Adipose tissue (tissue), 3 donors: ENCODE data around the gene LAMP1. TPM values are rescaled to one million over a fixed set of nuclear protein-coding genes. Genes with fewer than 3 reads are reported as not detected.
"Not testable (repeated sequence)": the region's sequence is repeated elsewhere in the genome, so short reads cannot be mapped to it uniquely, and the experiment has no call there.

Source experiments
- H3K27ac ChIP-seq: one replicate; pipeline ENCODE4 v1.5.1; 2013; ENCODE audit warnings: low read depth, low read length
- WGBS, 3 donors: extraction: QIAGEN DNeasy Blood & Tissue Kit; methylation state at CpG; one replicate each; pipeline ENCODE4 v1.1.7; 2013; 5-methylcytosine and 5-hydroxymethylcytosine counted together
- polyA plus RNA-seq, 3 donors: library from polyadenylated mRNA; stranded (reverse); fragments of 200-250 nt; gene quantifications; one replicate each; pipeline ENCODE4 v1.2.3, GENCODE V29; 2013
- donor health status: healthy with polysubstance abuse.
- donor health status: Bipolar disorder and iron deficiency.
- donor health status: healthy.

The LAMP1 gene
- polyA plus RNA-seq, 3 donors = 46.6 to 101 (median 66.7) TPM

DNA sequence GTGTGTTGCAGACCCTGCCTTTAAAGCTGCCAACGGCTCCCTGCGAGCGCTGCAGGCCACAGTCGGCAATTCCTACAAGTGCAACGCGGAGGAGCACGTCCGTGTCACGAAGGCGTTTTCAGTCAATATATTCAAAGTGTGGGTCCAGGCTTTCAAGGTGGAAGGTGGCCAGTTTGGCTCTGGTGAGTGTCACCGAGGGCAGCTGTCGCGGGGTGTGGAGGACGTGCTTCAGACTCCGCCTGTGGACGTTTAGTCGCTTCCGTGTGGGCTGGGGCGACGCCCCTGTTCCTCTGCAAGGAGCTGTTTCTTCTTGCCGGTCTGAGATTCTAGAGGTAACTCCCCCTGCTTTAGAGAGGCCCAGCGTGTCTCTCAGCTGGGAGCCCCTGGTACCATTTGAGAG, 24.5 kb downstream of the LAMP1 start:
- no peak overlapping the region for H3K27ac ChIP-seq
- WGBS, 3 donors = 86 to 90% (median 86%) methylated on average over 22 of the region's 22 CpGs

DNA sequence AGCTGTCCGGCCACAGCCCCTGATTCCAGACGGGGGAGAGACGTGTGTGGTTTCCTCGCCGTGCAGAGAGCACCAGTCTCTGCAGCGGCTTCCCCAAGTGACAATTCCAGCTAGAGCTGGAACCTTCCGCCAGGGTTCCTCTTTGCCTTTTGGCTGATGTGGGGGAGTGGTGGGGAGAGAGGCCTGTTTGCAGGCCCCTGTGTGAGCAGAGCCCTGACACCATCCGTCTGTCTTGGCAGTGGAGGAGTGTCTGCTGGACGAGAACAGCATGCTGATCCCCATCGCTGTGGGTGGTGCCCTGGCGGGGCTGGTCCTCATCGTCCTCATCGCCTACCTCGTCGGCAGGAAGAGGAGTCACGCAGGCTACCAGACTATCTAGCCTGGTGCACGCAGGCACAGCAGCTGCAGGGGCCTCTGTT, 25.0 kb downstream of the LAMP1 start:
- no peak overlapping the region for H3K27ac ChIP-seq
- WGBS, 3 donors = 84 to 86% (median 84%) methylated on average over 17 of the region's 17 CpGs

DNA sequence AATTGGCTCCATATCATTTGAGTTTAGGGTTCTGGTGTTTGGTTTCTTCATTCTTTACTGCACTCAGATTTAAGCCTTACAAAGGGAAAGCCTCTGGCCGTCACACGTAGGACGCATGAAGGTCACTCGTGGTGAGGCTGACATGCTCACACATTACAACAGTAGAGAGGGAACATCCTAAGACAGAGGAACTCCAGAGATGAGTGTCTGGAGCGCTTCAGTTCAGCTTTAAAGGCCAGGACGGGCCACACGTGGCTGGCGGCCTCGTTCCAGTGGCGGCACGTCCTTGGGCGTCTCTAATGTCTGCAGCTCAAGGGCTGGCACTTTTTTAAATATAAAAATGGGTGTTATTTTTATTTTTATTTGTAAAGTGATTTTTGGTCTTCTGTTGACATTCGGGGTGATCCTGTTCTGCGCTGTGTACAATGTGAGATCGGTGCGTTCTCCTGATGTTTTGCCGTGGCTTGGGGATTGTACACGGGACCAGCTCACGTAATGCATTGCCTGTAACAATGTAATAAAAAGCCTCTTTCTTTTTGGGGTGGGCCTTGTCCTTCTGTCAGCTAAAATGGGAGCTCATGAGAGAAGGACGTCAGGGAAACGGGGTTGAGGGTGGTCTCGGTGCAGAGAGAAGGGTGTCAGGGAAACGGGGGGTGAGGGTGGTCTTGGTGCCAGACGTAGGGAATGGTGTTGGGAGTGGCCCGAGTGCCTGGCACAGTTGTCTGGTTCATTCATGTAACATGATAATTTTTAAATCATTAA, 26.0 kb downstream of the LAMP1 start:
- WGBS, 3 donors = 88 to 98% (median 97%) methylated on average over 25 of the region's 25 CpGs

DNA sequence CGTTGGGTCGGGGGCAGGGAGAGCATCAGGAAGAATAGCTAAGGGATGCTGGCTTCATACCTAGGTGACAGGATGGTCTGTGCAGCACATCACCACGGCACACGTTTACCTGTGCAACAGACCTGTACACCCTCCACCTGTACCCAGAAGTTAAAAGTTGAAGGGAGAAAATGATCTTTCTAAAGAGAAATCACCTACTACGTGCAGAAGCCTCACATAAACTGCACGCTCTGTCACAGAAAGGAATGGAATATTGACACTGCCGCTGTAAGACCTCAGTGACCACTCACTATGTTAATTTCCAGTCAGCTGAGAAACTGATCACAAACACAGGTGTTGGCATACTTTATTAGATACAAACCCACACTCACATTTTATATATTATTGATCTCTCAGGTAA, 26.8 kb downstream of the LAMP1 start:
- 93 to 98% (median 96%) methylated on average over 7 of the region's 7 CpGs for WGBS, 3 donors
- no peak overlapping the region for H3K27ac ChIP-seq

More for the DNA sequence above, 26.0 kb downstream of the LAMP1 start:
- H3K27ac ChIP-seq = no peak overlapping the region

DNA sequence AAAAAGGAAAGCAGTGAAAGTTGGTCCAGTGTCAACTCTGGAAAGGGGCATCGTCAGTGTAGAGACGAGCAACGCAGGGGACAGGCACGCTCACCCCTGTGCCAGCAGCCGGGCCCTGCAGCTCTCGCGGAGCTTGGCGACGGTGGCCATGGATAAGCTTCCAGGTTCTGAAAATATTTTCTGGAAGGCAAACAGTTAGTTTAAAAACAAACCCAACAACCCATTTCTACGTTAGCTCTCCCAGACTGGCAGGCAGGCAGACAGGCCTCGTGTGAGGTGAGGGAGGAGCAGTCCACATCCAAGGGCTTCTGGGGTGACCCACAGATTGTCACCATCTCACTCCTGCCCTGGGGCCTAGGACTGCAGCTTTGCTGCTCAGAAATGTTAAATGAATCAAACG, 27.4 kb downstream of the LAMP1 start:
- no peak overlapping the region for H3K27ac ChIP-seq
- WGBS, 3 donors = 83 to 85% (median 84%) methylated on average over 12 of the region's 12 CpGs

DNA sequence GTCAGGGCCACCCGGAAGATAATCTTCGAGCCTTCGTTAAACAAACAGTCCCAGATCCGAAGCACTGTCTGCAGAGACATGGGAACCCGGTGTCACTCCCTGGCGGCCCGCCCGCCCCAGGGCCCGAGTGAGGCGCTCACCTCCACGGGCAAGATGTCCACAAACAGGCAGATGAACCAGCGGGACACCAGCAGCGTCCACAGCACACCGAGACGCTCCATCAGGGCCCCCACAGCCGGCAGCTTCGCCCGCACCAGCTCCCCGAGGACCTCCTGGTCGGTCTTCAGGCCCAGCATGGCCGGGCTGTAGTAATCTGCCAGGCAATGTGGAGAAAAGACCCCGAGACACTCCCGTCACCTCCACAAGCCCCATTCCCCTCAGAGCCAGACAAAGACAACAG, 28.7 kb downstream of the LAMP1 start:
- WGBS, 3 donors = 74 to 89% (median 84%) methylated on average over 23 of the region's 23 CpGs
- no peak overlapping the region for H3K27ac ChIP-seq

DNA sequence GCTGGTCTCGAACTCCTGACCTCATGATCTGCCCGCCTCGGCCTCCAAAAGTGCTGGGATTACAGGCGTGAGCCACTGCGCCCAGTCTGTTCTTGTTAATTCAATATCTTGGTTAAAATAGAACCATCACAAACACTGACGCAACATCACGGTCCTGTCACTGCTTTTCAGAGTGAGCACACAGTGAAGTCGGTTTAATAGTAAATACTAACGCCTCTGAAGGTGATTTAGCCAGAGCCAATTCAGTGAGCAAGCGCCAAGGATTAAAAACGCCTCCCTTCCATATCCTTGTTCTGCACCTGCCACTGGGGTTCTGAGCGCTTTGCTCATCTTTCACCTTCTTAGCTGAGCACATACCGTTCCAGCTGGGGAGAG, 30.3 kb downstream of the LAMP1 start:
- no peak overlapping the region for H3K27ac ChIP-seq
- whole genome bisulfite sequencing, 3 donors = 75 to 80% (median 79%) methylated on average over 13 of the region's 13 CpGs

DNA sequence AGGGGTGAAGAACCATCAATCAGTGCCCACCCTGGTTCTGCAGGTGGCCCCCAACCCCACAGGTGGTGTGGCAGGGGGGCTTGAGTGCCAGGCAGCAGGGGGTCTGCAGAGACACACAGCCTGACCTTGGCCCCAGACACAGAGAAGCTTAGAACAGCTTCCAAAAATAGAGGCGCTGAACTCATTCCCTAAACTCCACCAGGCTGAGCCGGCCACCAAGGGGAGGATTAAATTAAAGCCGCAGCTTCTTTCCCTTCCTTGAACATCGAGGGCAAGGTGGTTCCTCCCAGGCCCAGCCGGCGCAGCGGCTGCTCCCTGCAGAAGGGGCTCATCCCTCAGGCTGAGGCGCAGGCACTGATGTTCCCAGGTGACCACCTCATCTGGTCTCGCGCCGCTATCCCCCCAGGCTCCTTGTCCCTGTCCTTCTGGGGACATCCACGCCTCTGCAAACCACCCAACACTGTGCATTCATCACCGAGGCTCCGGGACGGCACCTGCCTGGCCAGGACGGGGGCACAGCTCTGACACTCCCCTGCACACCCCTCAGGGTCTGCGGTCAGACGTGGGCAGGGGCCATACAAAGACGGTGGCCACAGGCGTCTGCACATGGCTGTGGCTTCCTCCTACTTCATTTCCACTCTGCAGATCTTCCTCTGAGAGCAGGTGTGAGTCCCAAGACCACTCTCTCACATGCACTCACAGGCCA, 30.9 kb downstream of the LAMP1 start:
- WGBS, 3 donors = 69 to 81% (median 70%) methylated on average over 20 of the region's 20 CpGs
- H3K27ac ChIP-seq = no peak overlapping the region

DNA sequence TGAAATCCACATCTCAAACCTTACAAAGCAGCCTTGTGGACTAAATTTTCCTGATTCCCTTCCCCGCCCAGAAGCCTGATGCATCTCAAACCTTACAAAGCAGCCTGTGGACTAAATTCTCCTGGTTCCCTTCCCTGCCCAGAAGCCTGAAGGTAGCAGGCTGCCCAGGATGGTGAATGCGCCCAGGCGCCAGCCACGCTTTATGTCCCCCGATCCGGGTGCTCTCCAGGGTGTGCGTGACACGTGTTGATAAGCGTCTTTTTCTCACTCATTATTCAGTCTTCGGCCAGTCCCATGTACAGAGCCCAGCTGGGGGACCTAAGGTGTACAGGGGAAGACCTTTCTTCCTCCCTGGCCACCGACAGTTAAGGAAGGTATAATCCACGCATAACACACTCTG, 31.8 kb downstream of the LAMP1 start:
- 68 to 91% (median 90%) methylated on average over 12 of the region's 12 CpGs for WGBS, 3 donors
- H3K27ac ChIP-seq = no peak overlapping the region

DNA sequence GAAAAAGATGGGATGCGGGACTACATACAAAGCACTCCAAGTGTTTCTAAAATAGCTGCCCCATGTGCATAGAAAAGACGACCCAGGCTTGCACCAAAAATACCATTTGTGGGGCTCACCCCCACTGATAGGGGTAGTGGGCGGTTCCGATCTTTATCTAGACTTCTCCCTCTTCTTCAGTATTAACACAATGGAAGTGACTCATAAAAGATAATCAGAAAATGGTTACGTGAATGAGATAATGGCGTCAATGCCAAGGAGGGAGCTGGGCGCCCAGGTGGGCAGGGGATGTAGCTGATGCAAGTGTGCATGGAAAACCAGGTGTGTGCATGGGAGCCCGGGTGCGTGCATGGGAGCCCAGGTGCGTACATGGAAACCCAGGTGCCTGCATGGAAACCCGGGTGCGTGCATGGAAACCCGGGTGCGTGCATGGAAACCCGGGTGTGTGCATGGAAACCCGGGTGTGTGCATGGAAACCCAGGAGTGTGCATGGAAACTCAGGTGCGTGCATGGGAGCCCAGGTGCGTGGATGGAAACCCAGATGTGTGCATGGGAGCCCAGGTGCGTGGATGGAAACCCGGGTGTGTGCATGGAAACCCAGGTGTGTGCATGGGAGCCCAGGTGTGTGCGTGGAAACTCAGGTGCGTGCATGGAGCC, 32.7 kb downstream of the LAMP1 start:
- no peak overlapping the region for H3K27ac ChIP-seq
- WGBS, 3 donors = 89 to 94% (median 91%) methylated on average over 21 to 22 of the region's 22 CpGs

DNA sequence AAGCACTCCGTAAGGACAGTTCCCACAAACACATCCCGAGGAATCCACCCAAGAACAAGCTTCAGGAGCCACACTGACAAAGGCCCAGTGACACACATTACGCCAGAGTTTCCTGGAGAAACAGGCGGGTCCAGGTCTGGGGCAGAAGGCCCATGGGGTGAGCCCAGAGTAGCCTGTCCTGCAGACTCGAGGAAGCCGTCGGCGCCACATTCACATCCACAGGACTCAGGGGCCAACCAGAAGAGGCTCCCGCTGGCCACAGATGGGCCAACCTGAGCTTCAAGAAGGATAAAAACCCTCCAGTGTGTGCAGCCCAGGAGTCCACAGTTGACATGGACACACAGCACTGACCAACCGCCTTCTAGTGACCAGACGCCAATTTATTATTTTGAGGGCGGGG, 35.6 kb downstream of the LAMP1 start:
- H3K27ac ChIP-seq = no peak overlapping the region
- WGBS, 3 donors = 92 to 96% (median 93%) methylated on average over 12 of the region's 12 CpGs

DNA sequence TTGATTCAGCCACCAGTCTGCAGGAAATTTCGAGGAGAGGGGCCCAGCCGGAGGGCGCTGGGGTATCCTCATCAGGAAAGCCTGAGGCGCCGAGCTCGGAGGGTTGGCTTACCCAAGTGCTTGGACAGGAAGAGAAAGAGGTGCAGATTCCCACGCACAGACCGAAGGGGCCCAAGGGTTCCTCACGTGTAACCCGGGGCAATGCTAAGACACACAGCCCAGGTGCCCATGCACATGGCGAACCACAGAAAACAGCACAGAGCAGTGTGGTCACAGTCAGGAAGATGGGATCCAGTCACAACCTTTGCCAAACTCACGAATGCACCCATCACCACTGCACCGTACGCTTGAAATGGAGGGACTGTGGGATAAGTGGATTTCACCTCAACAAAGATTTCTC, 36.0 kb downstream of the LAMP1 start:
- 92 to 95% (median 95%) methylated on average over 14 of the region's 14 CpGs for WGBS, 3 donors

DNA sequence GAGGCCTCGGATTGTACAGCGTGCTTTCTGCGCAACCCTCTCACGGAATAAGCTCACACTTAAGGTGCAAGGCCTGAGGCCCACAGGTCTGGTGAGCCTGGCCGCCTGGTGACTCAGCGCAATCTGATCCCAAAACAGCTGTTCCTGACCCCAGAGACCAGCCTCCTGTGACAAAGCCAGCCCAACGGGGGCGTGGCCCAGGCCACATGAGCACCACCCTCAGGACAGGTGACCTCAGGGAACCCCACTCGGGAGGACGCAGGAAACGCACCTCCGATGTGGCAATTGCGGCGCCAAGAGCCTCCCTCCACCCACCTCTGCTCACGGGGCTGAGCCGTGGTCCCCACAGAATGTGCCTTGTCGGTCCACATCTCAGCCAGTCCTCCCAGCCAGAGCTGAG, 40.5 kb downstream of the LAMP1 start:
- WGBS, 3 donors = 75 to 78% (median 77%) methylated on average over 17 of the region's 17 CpGs
- no peak overlapping the region for H3K27ac ChIP-seq

More for the DNA sequence above, 36.0 kb downstream of the LAMP1 start:
- H3K27ac ChIP-seq = no peak overlapping the region

DNA sequence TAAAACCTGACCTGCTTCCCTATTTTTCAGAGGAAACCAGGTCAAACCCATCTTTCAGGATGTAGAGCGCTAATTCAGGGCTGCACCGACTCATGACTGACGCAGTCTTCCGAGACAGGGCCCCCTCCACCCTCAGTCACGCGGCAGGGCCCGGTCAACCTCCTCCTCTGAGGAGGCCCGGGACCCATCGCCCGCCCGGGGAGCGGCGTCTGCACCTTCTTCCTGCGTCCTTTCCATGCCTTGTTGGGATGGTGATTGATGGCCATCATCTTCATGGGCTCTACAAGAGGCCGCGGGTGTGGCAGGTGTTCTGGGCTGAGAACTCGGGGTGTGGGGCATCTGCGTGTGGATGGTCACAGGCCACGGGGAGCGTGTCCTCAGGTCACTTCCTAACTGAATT, 40.9 kb downstream of the LAMP1 start:
- WGBS, 3 donors = 94 to 96% (median 95%) methylated on average over 20 of the region's 20 CpGs

DNA sequence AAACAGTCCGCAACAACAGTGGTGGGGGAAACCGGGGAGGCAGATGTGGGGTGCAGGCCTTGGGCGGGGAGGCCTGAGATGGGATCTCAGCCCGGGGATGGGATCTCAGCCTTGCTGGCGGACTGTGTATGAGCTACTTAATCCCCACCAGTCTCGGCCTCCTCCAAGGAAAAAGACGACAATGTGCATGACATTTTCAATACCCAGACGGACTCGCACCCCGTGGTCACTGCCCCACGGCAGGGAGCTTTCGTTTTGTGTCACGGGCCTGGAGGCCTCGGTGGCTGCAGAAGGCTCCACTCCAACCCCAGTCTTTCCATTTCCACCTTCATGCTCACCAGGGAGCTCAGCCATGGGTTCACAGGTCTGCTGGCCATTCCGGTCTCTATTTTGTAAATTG, 41.4 kb downstream of the LAMP1 start:
- no peak overlapping the region for H3K27ac ChIP-seq
- 90 to 98% (median 94%) methylated on average over 12 to 15 of the region's 15 CpGs for WGBS, 3 donors

More for the DNA sequence above, 40.9 kb downstream of the LAMP1 start:
- H3K27ac ChIP-seq = no peak overlapping the region

DNA sequence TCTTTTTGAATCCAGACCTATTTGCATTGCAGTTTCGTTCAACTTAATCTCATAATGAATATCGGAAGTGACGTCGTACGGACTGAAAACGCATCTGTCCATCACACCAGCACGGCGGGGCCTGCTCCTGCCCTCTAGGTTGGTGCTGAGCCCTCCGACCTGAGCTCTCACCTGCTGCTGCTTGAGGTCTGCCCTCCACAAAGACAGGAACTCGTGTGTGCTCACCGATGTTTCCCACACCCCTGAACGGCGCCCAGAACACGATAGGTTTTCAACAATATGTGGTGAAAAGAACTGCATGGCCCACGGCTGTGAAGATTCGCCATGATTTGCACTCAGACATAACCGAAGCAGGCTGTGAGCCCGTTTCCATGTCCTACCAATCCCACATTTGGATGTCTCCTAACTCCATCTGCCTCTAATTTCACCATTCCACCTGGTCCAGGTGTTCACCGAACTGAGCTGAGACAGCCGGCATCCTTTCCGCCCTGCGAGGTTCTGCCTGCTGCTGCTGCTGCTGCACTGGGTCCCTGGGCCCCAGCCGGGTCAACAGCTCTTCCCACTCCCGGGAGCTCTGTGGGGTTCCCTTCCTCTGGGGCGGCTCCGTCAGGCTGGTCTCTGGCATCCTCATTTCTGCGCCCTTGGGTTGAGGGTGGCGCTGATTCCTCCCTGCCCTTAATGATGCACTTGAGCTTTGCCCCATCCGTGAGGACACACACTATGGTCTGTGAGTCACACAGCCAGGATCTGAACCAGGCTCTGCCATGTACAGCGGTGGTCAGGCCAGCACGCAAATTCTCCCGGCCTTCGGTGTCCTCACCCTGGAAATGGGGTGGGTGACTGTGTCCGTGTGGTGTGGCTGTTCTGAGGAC, 46.0 kb downstream of the LAMP1 start:
- no peak overlapping the region for H3K27ac ChIP-seq
- WGBS, 3 donors = 83 to 90% (median 89%) methylated on average over 34 of the region's 34 CpGs

DNA sequence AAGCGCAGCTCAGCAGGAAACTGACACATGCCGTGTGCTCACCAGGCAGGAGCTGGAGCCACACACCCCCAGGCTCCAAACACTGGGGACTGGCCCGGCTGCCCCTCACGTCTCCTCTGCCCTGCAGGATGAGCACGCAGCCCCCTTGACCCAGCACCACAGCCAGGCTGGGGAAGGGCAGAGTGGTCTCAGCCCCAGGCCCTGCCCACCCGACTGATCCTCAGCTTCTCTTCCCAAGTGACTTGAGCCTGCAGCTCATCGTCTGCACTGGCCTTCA, 46.6 kb downstream of the LAMP1 start:
- H3K27ac ChIP-seq = no peak overlapping the region
- WGBS, 3 donors = 93 to 95% (median 93%) methylated on average over 7 of the region's 7 CpGs

DNA sequence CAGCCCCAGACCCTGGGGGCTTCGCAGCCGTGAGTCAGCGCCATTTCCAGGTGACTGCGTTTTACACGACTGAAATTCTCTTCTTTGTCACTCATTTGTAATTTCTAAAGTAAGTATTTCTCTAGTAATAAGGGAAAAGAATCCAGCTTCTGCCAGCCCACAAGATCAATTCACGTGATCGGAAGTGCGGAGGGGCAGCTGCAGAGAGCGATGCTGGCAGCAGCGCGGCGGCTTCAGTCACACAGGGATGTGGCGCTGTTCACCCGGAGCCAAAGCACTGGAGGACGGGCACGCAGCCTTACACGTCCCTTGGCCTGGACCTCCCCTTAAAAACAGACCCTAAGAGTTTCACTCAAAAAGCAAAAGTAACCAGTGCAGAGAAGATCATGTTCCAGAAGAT, 48.4 kb downstream of the LAMP1 start:
- 97 to 98% (median 97%) methylated on average over 17 of the region's 17 CpGs for WGBS, 3 donors
- H3K27ac ChIP-seq = no peak overlapping the region

DNA sequence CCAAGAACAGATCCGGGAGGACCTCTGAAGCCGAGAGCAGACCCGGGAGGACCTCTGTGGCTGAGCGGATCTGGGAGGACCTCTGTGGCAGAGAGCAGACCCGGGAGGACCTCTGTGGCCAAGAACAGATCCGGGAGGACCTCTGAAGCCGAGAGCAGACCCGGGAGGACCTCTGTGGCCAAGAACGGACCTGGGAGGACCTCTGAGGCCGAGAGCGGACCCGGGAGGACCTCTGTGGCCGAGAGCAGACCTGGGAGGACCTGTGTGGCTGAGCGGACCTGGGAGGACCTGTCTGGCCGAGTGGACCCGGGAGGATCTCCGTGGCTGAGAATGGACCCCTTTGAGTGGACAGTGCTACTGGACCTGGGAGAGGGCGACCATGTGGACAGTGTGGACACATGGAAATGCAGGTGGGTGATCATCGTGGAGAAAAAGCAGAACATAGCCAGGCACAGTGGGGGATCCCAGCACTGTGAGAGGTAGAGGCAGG, 50.7 kb downstream of the LAMP1 start:
- H3K27ac ChIP-seq = not testable (repeated sequence)
- 92 to 96% (median 96%) methylated on average over 18 to 19 of the region's 19 CpGs for WGBS, 3 donors
